NOMO-1 treated with DMSO at 0.1 percent for 48 hours (cell line): ENCODE results near the gene RBM20.

Source experiments
- DNase-seq: peaks from one replicate; lab custom pipeline; 2025; ENCODE audit not compliant: unreplicated experiment; lab: John Stamatoyannopoulos, UW

RBM20 gene

GRCh38 chr10:110730345-110731050 is 86.4 kb downstream of the RBM20 start:
- DNase-seq, result no peak

DNA sequence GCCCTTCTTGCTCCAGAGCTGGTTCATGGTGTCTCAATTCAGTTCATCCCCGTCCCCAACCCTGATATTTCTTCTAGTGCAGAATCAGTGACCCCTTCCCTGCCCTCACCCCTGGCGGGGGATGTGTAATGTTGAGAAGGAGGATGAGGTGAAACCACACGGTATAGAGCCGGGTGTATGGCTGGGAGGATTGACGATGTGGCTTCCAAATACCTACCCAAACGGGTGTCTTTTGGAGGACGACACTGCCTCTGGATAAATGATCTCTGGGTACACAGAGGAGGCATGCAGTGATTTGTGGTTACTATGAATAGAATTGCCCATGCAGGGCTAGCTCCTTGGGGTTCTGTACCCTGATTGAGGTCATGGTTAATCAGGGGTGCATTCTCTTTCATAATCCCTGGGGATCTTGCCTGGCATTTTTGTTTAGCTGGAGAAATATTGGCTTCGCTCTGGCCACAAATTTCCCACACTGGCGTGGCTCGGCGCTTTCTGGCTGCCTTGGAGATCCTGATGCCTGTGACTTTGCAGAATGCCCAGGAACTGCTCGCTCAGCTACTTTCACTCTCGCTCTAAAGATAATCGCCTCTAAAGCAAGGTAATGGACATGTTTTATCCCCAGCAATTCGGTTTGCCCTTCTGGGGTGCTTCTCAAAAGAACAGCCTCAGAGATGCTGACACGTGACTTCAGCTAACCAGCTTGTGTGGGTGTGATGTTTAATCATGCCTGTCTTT is 89.2 kb downstream of the RBM20 start:
- DNase-seq, result no peak

- DNase-seq, result no peak
Observed at GRCh38 chr10:110735620-110736027, 91.5 kb downstream of the RBM20 start.

- DNase-seq, result no peak
Observed at GRCh38 chr10:110737886-110738634, 93.9 kb downstream of the RBM20 start.

DNA sequence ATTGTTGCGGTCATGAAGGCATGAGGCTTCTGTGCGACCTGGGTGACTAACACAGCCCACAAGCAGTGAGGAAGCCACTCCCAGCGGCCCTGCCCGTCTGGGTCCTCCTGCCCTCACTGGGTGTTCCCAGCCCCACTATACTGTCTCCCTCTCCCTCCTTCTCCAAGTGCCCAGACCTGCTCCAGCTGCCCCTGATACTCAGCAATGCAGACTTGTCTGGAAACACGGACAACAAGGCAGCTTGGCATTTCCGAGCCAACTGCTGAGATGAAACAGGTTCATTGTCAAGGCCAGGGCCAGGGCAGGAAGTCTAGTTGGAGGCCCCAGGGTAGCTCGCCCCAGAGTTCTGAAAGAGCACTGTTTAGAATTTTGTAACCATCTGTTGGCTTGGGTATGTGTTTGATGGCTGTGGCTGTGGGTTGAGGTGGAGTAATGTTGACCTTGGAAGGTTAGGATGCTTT is 95.7 kb downstream of the RBM20 start:
- DNase-seq, result no peak

GRCh38 chr10:110742801-110743200 is 98.7 kb downstream of the RBM20 start:
- no peak for DNase-seq

GRCh38 chr10:110744782-110745181 is 100.6 kb downstream of the RBM20 start:
- DNase-seq, result no peak

GRCh38 chr10:110746254-110746826 is 102.2 kb downstream of the RBM20 start:
- peak; percentile 72 for DNase-seq

DNA sequence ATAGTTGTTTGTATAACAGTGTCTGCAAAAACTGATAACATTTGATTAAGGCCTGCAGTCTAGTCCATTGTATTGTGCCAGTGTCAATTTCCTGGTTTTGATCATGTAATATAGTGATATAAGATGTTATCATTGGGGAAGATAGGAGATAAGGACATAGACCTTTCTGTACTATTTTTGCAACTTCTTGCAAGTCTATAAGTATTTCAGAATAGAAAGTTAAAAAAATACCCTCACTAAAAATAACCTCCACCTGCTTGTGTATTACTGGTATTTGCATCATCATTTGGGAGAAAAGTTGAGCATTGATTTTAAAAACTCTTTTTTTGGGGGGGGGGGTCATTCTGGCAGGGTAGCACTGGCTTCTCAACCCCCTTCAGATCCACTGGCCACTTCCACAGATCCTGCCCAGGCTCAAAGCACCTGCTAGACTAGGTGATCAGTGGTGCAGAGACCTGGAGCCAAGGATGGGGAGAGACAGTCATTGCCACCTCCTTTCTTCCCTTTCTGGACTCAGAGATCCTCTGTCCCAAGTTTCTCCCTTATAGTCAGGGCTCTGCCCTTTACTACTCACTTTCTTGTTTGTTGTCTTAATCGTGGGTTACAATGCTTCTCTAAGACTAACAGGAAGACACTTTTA is 103.0 kb downstream of the RBM20 start:
- DNase-seq, result no peak

- DNase-seq, result no peak
Observed at GRCh38 chr10:110747609-110748464, 103.7 kb downstream of the RBM20 start.

GRCh38 chr10:110748970-110749369 is 104.8 kb downstream of the RBM20 start:
- DNase-seq, result no peak

GRCh38 chr10:110750931-110751330 is 106.8 kb downstream of the RBM20 start:
- no peak for DNase-seq

DNA sequence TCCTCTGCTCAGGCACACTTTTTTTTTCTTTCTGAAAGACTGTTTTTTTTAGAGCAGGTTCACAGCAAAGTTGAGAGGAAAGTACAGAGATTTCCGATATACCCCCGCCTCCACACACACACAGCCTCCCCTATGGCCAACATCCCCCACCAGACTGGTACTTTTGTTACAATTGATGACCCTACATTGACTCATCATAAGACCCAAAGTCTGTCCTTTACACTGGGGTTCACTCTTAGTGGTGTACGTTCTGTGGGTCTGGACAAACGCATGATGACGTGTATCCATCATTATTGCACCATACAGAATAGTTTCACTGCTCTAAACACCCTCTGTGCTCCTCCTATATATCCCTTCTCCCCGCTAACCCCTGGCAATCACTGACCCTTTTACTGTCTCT is 107.7 kb downstream of the RBM20 start:
- DNase-seq, result no peak

GRCh38 chr10:110753462-110753861 is 109.3 kb downstream of the RBM20 start:
- no peak for DNase-seq

DNA sequence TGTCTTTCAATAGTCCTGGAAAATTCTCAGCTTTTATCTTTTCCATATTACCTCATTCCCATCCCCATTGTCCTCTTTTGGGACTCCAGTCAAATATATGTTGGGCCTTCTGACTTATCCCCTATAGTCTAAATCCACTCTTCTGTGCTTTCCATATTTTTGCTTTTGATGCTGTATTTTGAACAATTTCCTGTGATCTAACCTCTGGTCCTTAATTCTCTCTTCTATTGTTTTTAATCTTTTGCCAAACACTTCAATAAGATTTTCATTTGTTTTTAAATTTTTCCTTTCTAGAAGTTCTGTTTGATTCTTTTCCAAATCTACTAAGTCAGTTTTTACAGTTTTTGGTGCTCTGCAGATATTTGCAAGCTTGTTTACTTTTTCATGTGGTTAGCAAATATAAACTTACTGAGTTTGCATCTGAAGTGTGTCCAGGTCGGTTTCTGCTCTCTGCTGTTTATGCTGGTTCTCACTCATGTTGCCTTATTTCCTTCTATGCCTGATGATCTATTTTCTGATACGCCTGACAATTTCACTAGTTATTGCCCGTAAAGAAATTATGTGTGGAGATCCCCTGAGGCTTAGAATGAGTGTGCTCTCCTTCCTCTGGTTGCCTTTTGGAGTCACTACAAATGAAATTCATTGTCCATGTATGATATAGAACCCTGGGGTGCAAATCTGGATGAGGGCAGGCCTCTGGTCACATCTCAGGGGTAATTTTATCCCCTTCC is 110.4 kb downstream of the RBM20 start:
- DNase-seq, result no peak

DNA sequence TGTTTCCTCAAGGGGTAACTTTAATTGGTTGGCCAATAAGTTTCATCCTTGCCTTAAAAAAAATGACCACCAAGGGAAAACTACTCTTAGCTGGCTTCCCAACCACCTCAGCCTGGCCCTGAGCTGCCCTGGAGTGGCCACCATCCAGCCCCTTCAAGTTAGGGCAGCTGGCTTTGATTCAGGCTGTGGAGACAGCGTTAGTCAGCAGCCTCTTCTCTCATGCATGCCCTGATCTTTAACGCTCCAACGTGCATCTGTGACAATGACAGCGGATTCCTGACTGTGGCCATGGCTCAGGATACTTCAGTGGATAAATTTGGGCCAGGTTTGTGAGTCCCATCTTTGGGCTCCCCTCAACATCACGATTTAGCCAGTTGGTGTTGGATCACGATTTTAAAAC is 111.6 kb downstream of the RBM20 start:
- DNase-seq, result no peak

GRCh38 chr10:110756876-110757275 is 112.7 kb downstream of the RBM20 start:
- DNase-seq, result no peak

- DNase-seq, result no peak
Observed at GRCh38 chr10:110757586-110757985, 113.5 kb downstream of the RBM20 start.

GRCh38 chr10:110758128-110758765 is 114.1 kb downstream of the RBM20 start:
- DNase-seq, result no peak
